ENCODE measurements around the gene CELF3. TPM values are rescaled to one million over a fixed set of nuclear protein-coding genes. Genes with fewer than 3 reads are reported as not detected.

Gene CELF3
- total and polyA plus RNA-seq, 9 of the 15 experiments (the other 6 are each of a cell fraction or from before 2014, with no cell fraction given) = not detected

GRCh38 chr1:151714820-151715725, 1.5 kb downstream of the CELF3 start (continued):
- TF ChIP-seq THAP7 (CRISPR knock-in tag; IDR thresholded peaks at IDR 0.05) (no peak), NR1H2 (CRISPR knock-in tag; IDR thresholded peaks at IDR 0.05) (no peak), CBFA2T2 (conservative IDR thresholded peaks at IDR 0.05) (peak; percentile 98), FOSL1 (tag; conservative IDR thresholded peaks at IDR 0.05) (no peak), ZNF609 (CRISPR knock-in tag; IDR thresholded peaks at IDR 0.05; ENCODE audit: borderline replicate concordance) (no peak), ZNF384 (IDR thresholded peaks at IDR 0.05; ENCODE audit: low read depth, low read length) (no peak), SRF (CRISPR knock-in tag; IDR thresholded peaks at IDR 0.05) (no peak), ZNF830 (CRISPR knock-in tag; IDR thresholded peaks at IDR 0.05) (no peak), SNRNP70 (optimal IDR thresholded peaks at IDR 0.05; ENCODE audit: low read depth, low read length) (no peak), KDM5B (IDR thresholded peaks at IDR 0.05; ENCODE audit: insufficient replicate concordance, low read depth, low read length) (no peak), POLR2AphosphoS5 (IDR thresholded peaks at IDR 0.05; ENCODE audit: control insufficient read depth, insufficient read depth, low read depth, low read length) (peak; percentile 84), GABPB2 (CRISPR knock-in tag; conservative IDR thresholded peaks at IDR 0.05) (no peak), ZNF408 (CRISPR knock-in tag; IDR thresholded peaks at IDR 0.05; ENCODE audit: low read depth) (no peak), SLC30A9 (CRISPR knock-in tag; IDR thresholded peaks at IDR 0.05) (no peak), CREB3 (tag; conservative IDR thresholded peaks at IDR 0.05; ENCODE audit: low read depth) (no peak), ZNF639 (CRISPR knock-in tag; conservative IDR thresholded peaks at IDR 0.05 in 1 of 2, IDR thresholded peaks at IDR 0.05 in 1 of 2) (peak in 1 of 2 experiments; percentile 35; a peak in 1 of 4 replicates)
